HL-60 (cell line): ENCODE data around the gene GGACT.

Experiments
- DNase-seq, 2 experiments: peaks; one replicate each; pipeline ENCODE4 v3.0.0-alpha.2; 2010 to 2020; ENCODE audit warnings: low read depth in 1 of 2, low spot score in 1 of 2
- H3K27ac ChIP-seq: fragments of 250-450 bp; sonication (Bioruptor Pico); replicated peaks from 2 replicates; pipeline ENCODE4 v1.5.1; 2020; ENCODE audit warnings: mild to moderate bottlenecking, moderate library complexity
- H3K27me3 ChIP-seq: fragments of 250-450 bp; sonication (Bioruptor Pico); 2 replicates; pipeline ENCODE4 v1.5.1; 2021; ENCODE audit warnings: mild to moderate bottlenecking, moderate library complexity; ENCODE audit not compliant: insufficient read depth, poor library complexity, severe bottlenecking
- H3K4me3 ChIP-seq: replicated peaks from 2 replicates; pipeline ENCODE4 v1.5.1; 2011; ENCODE audit warnings: mild to moderate bottlenecking, control low read depth, low read length; ENCODE audit not compliant: insufficient read depth
- CTCF ChIP-seq: IDR thresholded peaks from one replicate; pipeline ENCODE4 v1.5.1; 2011; ENCODE audit warnings: low read length, control low read depth, inconsistent platforms; ENCODE audit not compliant: insufficient read depth
- GABPA ChIP-seq: IDR thresholded peaks from 2 replicates; pipeline ENCODE4 v1.6.1; 2012; ENCODE audit warnings: low read depth
- POLR2AphosphoS5 ChIP-seq: IDR thresholded peaks from 2 replicates; pipeline ENCODE4 v1.6.1; 2012; ENCODE audit warnings: low read depth
- REST ChIP-seq: IDR thresholded peaks from 2 replicates; pipeline ENCODE4 v1.6.1; 2012; ENCODE audit warnings: low read depth; ENCODE audit not compliant: insufficient replicate concordance
- SPI1 ChIP-seq: IDR thresholded peaks from 2 replicates; pipeline ENCODE4 v1.6.1; 2012; ENCODE audit warnings: low read depth, mild to moderate bottlenecking, borderline replicate concordance

The GGACT gene

GRCh38 chr13:100560498-100561157 lies 28.0 kb downstream of the GGACT start:
- TF ChIP-seq CTCF (no peak), REST (no peak), GABPA (no peak), POLR2AphosphoS5 (no peak), SPI1 (no peak)
- Histone ChIP-seq H3K4me3 (no peak overlapping the region), H3K27me3 (no peaks in the 10 kb centered on the region), H3K27ac (no peak overlapping the region)
- no peak for DNase-seq

GRCh38 chr13:100559886-100560285 lies 28.7 kb downstream of the GGACT start:
- no peak for DNase-seq
- Histone ChIP-seq H3K4me3 (no peak overlapping the region), H3K27ac (no peak overlapping the region), H3K27me3 (no peaks in the 10 kb centered on the region)
- TF ChIP-seq SPI1 = no peak
- no peak for TF ChIP-seq CTCF
- no peak for TF ChIP-seq REST
- TF ChIP-seq GABPA = no peak
- TF ChIP-seq POLR2AphosphoS5 = no peak

- no peak overlapping the region for H3K4me3 ChIP-seq
- no peak overlapping the region for H3K27ac ChIP-seq
- H3K27me3 ChIP-seq = no peaks in the 10 kb centered on the region
- no peak for DNase-seq
- no peak for TF ChIP-seq REST
- no peak for TF ChIP-seq GABPA
- no peak for TF ChIP-seq CTCF
- no peak for TF ChIP-seq POLR2AphosphoS5
- TF ChIP-seq SPI1 = no peak
Observed at GRCh38 chr13:100552755-100553154, 35.8 kb downstream of the GGACT start.
